PC-9 (cell line): ENCODE measurements around the gene FAF1.

Experiments used
- CTCF ChIP-seq: fragments of 200-600 bp; sonication (generic); conservative IDR thresholded peaks from 2 replicates; pipeline ENCODE4 v1.6.1; 2017; ENCODE audit warnings: mixed run types, antibody characterized with exemption, mild to moderate bottlenecking, moderate library complexity
- EZH2 ChIP-seq: fragments of 200-600 bp; sonication (generic); IDR thresholded peaks from 2 replicates; pipeline ENCODE4 v1.8.0; 2017; ENCODE audit warnings: antibody characterized with exemption, low read depth

- TF ChIP-seq CTCF (no peak), EZH2 (no peak)
Observed at GRCh38 chr1:50427086-50427817, 532.8 kb downstream of the FAF1 start.
